DOHH2 (cell line): ENCODE measurements around the gene COL7A1.

Source experiments
- H3F3A ChIP-seq: fragments of 200-600 bp; sonication (generic), shearing (Covaris generic); 2 replicates; pipeline ENCODE4 v1.6.0; 2016; ENCODE audit warnings: antibody characterized with exemption, mild to moderate bottlenecking; ENCODE audit not compliant: control insufficient read depth, insufficient read depth
- H3K27ac ChIP-seq: fragments of 200-600 bp; sonication (generic); 2 replicates; pipeline ENCODE4 v1.5.1; 2014; ENCODE audit warnings: low read depth, mild to moderate bottlenecking, low read length, moderate library complexity
- H3K27me3 ChIP-seq: fragments of 200-600 bp; sonication (generic); 2 replicates; pipeline ENCODE4 v1.6.1; 2014; ENCODE audit warnings: mild to moderate bottlenecking, low read length, mixed read lengths; ENCODE audit not compliant: control insufficient read depth
- H3K36me3 ChIP-seq: fragments of 200-600 bp; sonication (generic); 2 replicates; pipeline ENCODE4 v1.6.1; 2014; ENCODE audit warnings: mild to moderate bottlenecking, low read length, moderate library complexity, mixed read lengths; ENCODE audit not compliant: control insufficient read depth
- H3K4me1 ChIP-seq: fragments of 200-600 bp; sonication (generic); 2 replicates; pipeline ENCODE4 v1.6.1; 2014; ENCODE audit warnings: mild to moderate bottlenecking, low read length, mixed read lengths; ENCODE audit not compliant: control insufficient read depth
- H3K4me2 ChIP-seq: fragments of 200-600 bp; sonication (generic); 2 replicates; pipeline ENCODE4 v1.6.0; 2014; ENCODE audit warnings: mild to moderate bottlenecking, low read length, moderate library complexity
- H3K4me3 ChIP-seq: fragments of 200-600 bp; sonication (generic); 2 replicates; pipeline ENCODE4 v1.5.1; 2014; ENCODE audit warnings: mild to moderate bottlenecking, low read length, mixed read lengths
- H3K79me2 ChIP-seq: fragments of 200-600 bp; sonication (generic); 2 replicates; pipeline ENCODE4 v1.6.1; 2014; ENCODE audit warnings: mild to moderate bottlenecking, low read length, mixed read lengths; ENCODE audit not compliant: control insufficient read depth
- H3K9me2 ChIP-seq: fragments of 200-600 bp; sonication (generic); replicated peaks from 2 replicates; pipeline ENCODE4 v1.6.1; 2014; ENCODE audit warnings: mild to moderate bottlenecking, low read length, mixed read lengths; ENCODE audit not compliant: control insufficient read depth
- H3K9me3 ChIP-seq: fragments of 200-600 bp; sonication (generic); 2 replicates; pipeline ENCODE4 v1.6.1; 2014; ENCODE audit warnings: antibody characterized with exemption, low read length, mixed read lengths; ENCODE audit not compliant: control insufficient read depth, insufficient read depth
- H4K20me1 ChIP-seq: fragments of 200-600 bp; sonication (generic); 2 replicates; pipeline ENCODE4 v1.6.0; 2014; ENCODE audit warnings: low read depth, mild to moderate bottlenecking, antibody characterized with exemption, low read length, moderate library complexity; ENCODE audit not compliant: control insufficient read depth, insufficient read depth
- EZH2phosphoT487 ChIP-seq: fragments of 200-600 bp; sonication (generic); IDR thresholded peaks from 2 replicates; pipeline ENCODE4 v1.6.1; 2017; ENCODE audit warnings: borderline replicate concordance, mild to moderate bottlenecking, antibody characterized with exemption, low read length, moderate library complexity, mixed read lengths
- TF ChIP-seq, protein P1 (sequence below): fragments of 200-600 bp; sonication (generic); IDR thresholded peaks from one replicate; pipeline ENCODE4 v1.5.1; 2014; ENCODE audit warnings: antibody characterized with exemption, mild to moderate bottlenecking, low read depth, low read length; ENCODE audit not compliant: poor library complexity, severe bottlenecking

The COL7A1 gene

DNA sequence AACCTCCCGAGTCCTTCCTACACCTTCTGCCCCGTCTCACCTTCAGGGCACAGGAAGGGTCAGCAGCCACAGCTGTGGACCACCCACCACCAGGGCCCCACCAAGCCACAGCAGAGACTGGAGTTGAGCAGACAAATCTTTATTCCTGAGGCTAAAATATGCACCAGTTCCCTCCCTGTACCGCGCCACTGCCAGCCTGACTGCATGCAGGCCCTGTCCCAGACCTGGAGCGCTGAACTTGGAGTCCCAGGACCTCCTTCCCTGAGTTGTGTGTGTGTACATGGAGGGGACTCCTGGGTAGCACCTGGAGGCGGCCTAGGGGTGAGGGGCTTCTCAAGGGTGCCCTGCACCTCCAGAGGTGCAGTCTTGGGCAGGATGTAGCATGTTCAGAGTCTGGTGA is 30.5 kb upstream of the COL7A1 start:
- Histone ChIP-seq H3K9me2 (no peaks in the 10 kb centered on the region), H3K9me3 (no peaks in the 10 kb centered on the region), H3K4me1 (peaks cover 7% of the 10 kb centered on the region), H4K20me1 (no peaks in the 10 kb centered on the region), H3K36me3 (peaks cover 15% of the 10 kb centered on the region; the same call in 1 of the 2 replicates), H3F3A (no peaks in the 10 kb centered on the region), H3K27me3 (no peaks in the 10 kb centered on the region), H3K4me2 (no peak overlapping the region), H3K27ac (no peak overlapping the region), H3K4me3 (no peak overlapping the region), H3K79me2 (no peaks in the 10 kb centered on the region)
- TF ChIP-seq, protein P1, sequence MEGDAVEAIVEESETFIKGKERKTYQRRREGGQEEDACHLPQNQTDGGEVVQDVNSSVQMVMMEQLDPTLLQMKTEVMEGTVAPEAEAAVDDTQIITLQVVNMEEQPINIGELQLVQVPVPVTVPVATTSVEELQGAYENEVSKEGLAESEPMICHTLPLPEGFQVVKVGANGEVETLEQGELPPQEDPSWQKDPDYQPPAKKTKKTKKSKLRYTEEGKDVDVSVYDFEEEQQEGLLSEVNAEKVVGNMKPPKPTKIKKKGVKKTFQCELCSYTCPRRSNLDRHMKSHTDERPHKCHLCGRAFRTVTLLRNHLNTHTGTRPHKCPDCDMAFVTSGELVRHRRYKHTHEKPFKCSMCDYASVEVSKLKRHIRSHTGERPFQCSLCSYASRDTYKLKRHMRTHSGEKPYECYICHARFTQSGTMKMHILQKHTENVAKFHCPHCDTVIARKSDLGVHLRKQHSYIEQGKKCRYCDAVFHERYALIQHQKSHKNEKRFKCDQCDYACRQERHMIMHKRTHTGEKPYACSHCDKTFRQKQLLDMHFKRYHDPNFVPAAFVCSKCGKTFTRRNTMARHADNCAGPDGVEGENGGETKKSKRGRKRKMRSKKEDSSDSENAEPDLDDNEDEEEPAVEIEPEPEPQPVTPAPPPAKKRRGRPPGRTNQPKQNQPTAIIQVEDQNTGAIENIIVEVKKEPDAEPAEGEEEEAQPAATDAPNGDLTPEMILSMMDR = no peak
- no peak for TF ChIP-seq EZH2phosphoT487

DNA sequence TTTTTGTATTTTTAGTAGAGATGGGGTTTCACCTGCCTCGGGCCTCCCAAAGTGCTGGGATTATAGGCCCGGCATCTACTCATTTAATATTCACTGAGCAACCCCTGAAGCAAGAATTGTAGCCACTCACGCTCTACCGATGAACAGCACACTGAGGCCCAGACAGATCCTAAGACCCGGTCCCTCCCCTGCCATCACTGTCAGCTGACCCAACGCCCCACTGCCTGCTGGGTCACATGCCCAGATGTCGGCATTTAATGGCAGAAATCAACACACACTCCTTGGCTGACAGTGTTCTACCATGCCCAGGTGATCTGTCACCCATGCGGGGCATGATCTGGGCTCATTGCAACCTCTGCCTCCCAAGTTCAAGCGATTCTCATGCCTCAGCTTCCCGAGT is 29.6 kb upstream of the COL7A1 start:
- H3F3A ChIP-seq = no peaks in the 10 kb centered on the region
- peaks cover 15% of the 10 kb centered on the region; the same call in 1 of the 2 replicates for H3K36me3 ChIP-seq
- no peaks in the 10 kb centered on the region for H4K20me1 ChIP-seq
- no peak overlapping the region for H3K4me3 ChIP-seq
- H3K9me2 ChIP-seq = no peaks in the 10 kb centered on the region
- no peak overlapping the region for H3K4me2 ChIP-seq
- no peaks in the 10 kb centered on the region for H3K27me3 ChIP-seq
- TF ChIP-seq, protein P1 = no peak
- no peak for TF ChIP-seq EZH2phosphoT487
- H3K4me1 ChIP-seq = peaks cover 7% of the 10 kb centered on the region
- H3K79me2 ChIP-seq = no peaks in the 10 kb centered on the region
- H3K27ac ChIP-seq = no peak overlapping the region
- no peaks in the 10 kb centered on the region for H3K9me3 ChIP-seq

DNA sequence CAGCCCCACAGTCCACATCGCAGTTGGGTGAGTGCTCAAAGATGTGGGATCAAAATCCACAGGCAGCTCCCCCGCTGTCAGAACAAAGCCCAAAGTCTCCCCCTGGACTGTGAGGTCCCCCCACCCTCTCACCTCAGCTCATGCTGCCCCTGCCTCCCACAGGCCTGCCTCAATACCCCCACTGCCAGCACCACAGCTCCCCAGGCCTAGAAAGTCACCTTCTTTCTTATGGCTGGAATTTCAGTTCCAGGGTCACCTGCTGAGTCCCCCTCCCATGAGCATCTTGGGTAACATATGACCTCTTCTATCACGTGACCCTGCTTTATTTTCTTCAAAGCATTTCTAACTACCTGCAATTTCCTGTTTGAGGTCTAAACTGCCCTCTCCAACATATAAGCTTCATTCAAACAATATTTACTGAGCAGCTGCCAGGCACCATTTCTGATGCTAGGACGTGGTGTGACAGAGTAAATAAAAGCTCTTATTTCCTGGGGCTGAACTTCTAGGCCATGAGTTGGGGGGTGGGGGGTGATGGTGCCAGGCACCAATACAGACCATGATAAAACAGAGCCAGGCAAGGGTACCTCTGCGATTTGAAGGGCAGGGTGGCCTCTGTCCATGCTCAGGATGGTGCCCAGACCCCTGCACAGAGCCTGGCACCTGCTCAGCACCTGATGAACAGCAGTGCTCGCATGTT is 28.9 kb upstream of the COL7A1 start:
- H3K4me3 ChIP-seq = no peak overlapping the region
- no peak overlapping the region for H3K4me2 ChIP-seq
- H3K36me3 ChIP-seq = peaks cover 15% of the 10 kb centered on the region; the same call in 1 of the 2 replicates
- H4K20me1 ChIP-seq = no peaks in the 10 kb centered on the region
- H3K9me3 ChIP-seq = no peaks in the 10 kb centered on the region
- H3K27ac ChIP-seq = no peak overlapping the region
- no peaks in the 10 kb centered on the region for H3K27me3 ChIP-seq
- no peak for TF ChIP-seq EZH2phosphoT487
- TF ChIP-seq, protein P1 = no peak
- peaks cover 7% of the 10 kb centered on the region for H3K4me1 ChIP-seq
- H3K9me2 ChIP-seq = no peaks in the 10 kb centered on the region
- no peaks in the 10 kb centered on the region for H3F3A ChIP-seq
- no peaks in the 10 kb centered on the region for H3K79me2 ChIP-seq
